ENCODE measurements around the gene ARHGEF19.

DNA sequence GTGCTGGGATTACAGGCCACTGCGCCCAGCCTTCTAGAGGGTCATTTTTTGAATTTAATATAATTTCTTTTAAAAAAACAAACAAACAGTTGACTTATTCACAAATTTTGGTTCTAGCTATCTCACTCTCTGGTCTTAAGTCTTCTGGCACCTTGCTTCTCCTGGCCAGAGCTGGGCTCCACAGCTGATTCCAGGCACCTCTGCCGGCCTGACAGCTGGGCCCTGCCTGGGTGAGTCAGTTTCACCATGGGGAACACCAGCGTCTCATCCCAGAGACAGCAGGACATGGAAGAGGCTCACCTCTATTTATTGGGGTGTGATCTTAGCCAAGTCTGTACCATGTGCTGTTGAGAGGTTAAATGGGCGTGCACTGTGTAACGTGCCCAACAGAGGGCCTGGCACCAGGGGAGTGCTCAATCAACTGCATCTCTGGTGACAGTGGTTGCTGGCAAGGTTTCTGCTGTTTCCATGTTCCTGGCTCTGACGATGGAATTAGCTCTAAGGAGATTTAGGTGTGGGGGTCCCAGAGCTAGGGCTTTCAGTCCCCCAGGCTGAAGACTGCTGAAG, 23.6 kb upstream of the ARHGEF19 start:
- no peak for TF ChIP-seq POLR2A (IDR thresholded peaks at IDR 0.05)
- TF ChIP-seq POLR2AphosphoS5 (IDR thresholded peaks at IDR 0.05), result no peak
- TF ChIP-seq, protein P1, sequence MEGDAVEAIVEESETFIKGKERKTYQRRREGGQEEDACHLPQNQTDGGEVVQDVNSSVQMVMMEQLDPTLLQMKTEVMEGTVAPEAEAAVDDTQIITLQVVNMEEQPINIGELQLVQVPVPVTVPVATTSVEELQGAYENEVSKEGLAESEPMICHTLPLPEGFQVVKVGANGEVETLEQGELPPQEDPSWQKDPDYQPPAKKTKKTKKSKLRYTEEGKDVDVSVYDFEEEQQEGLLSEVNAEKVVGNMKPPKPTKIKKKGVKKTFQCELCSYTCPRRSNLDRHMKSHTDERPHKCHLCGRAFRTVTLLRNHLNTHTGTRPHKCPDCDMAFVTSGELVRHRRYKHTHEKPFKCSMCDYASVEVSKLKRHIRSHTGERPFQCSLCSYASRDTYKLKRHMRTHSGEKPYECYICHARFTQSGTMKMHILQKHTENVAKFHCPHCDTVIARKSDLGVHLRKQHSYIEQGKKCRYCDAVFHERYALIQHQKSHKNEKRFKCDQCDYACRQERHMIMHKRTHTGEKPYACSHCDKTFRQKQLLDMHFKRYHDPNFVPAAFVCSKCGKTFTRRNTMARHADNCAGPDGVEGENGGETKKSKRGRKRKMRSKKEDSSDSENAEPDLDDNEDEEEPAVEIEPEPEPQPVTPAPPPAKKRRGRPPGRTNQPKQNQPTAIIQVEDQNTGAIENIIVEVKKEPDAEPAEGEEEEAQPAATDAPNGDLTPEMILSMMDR (IDR thresholded peaks at IDR 0.05 in 8 of 11, conservative IDR thresholded peaks at IDR 0.05 in 3 of 11), result peak in 9 of 11 experiments; percentile 28 to 57 (median 41)

All from spleen (tissue), 7 donors.